ENCODE measurements around the gene CBL. TPM values are rescaled to one million over a fixed set of nuclear protein-coding genes. Genes with fewer than 3 reads are reported as not detected.

Gene CBL
- 21.6 TPM for total RNA-seq

DNA sequence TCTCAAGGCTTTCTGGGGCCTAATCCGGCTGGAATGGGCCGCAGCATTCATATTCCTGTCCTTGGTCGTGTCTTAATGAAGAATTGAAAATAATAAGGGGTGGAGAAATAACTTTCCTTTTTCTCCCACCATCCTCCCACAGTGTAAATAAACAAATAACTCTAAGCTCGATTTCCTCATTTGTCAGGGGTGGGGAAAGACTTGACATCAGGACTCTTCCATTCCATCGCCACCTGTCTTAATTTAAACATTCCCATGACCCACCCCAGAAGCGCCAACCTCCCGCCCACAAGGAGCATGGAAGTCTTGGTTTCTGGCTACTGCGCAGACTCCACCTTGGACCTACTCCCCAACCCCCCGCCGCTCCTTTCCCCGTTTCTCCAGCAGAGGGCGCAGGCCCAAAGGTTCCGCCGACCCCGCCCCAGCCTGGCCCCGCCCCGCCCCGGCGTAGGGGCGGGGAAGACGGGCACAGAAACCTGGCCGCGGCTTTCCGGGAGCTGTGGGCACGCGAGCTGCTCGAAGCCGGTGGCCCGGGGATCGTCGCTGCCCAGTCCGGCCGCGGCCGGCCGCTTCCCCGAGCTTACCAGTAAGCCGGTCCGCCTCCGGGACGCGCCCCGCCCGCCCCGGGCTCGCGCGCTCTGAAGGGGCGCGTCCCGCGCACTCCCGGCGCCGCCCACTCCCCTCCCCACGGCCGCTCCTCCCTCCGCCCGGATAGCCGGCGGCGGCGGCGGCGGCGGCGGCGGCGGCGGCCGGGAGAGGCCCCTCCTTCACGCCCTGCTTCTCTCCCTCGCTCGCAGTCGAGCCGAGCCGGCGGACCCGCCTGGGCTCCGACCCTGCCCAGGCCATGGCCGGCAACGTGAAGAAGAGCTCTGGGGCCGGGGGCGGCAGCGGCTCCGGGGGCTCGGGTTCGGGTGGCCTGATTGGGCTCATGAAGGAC lies at the start of gene CBL:
TSS of gene CBL (plus strand) at position 766 of the 937 bp plus-strand sequence. CDS start at position 845, 79 bp downstream.
- no peaks in the 10 kb centered on the region for H3K9me3 ChIP-seq
- H3K4me1 ChIP-seq, result peaks cover 0 to 14% of the 10 kb centered on the region in 2 donors
- DNase-seq (ENCODE audit: low spot score in 2 of 2), result peak; percentile 63 to 97
- no peaks in the 10 kb centered on the region for H3K36me3 ChIP-seq
- intact Hi-C loops (cut with DNase I), result loop anchor here (1.0 to 5.0 kb wide), 6 partner anchors 37 to 132 kb away; partner anchors contain the start of genes C2CD2L and NLRX1
- H3K27me3 ChIP-seq, result no peaks in the 10 kb centered on the region
- H3K27ac ChIP-seq, result peak within 1 kb of the TSS; percentile 92 to 96
- H3K4me3 ChIP-seq, result peak within 1 kb of the TSS; percentile 70
- TF ChIP-seq, protein P1, sequence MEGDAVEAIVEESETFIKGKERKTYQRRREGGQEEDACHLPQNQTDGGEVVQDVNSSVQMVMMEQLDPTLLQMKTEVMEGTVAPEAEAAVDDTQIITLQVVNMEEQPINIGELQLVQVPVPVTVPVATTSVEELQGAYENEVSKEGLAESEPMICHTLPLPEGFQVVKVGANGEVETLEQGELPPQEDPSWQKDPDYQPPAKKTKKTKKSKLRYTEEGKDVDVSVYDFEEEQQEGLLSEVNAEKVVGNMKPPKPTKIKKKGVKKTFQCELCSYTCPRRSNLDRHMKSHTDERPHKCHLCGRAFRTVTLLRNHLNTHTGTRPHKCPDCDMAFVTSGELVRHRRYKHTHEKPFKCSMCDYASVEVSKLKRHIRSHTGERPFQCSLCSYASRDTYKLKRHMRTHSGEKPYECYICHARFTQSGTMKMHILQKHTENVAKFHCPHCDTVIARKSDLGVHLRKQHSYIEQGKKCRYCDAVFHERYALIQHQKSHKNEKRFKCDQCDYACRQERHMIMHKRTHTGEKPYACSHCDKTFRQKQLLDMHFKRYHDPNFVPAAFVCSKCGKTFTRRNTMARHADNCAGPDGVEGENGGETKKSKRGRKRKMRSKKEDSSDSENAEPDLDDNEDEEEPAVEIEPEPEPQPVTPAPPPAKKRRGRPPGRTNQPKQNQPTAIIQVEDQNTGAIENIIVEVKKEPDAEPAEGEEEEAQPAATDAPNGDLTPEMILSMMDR (IDR thresholded peaks at IDR 0.05), result peak; percentile 78 to 98 (median 96)

DNA sequence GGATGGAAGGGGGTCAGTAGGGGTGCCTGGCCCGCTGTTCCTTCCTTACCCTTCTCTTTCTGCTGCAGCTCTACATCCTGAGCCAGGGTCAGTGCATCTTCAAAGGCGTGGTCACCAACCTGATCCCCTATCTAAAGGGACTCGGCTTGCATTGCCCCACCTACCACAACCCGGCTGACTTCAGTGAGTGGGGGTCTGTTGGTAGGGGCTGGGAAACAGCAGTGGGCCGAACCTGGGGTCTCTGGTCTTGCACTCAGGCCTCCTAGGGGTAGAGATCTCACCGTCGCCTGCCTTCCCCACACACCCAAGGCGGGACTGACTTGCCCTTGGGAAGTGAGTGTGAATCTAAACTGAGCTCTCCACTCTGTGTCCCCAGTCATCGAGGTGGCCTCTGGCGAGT lies 49.6 kb upstream of the CBL start:
- Histone ChIP-seq H3K4me1 (no peaks in the 10 kb centered on the region), H3K36me3 (no peaks in the 10 kb centered on the region), H3K27me3 (no peaks in the 10 kb centered on the region), H3K9me3 (no peaks in the 10 kb centered on the region), H3K27ac (no peak overlapping the region), H3K4me3 (no peak overlapping the region)
- intact Hi-C loops (cut with DNase I), result no loop called here
- TF ChIP-seq, protein P1 (IDR thresholded peaks at IDR 0.05), result no peak
- no peak for DNase-seq (ENCODE audit: low spot score in 2 of 2)

DNA sequence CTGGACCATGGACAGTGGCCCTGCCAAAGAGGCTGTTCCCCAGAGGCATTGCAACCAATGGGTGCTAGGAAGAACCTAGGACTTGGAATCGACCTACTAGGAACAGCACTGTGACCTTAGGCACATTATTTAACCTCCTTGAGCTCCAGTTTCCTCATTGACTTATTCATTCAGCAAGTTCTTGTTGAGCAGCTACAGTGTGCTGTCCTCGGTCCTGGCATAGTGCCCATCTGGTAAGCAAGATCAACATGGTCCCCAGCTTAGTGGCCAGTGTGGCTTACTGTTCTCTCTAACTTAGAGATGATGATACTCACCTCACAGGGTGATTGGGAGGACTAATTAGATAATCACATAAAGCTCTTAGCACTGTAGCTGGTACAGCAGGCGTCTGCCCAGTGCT lies 49.1 kb upstream of the CBL start:
- H3K9me3 ChIP-seq, result no peaks in the 10 kb centered on the region
- H3K4me1 ChIP-seq, result no peaks in the 10 kb centered on the region
- intact Hi-C loops (cut with DNase I), result no loop called here
- TF ChIP-seq, protein P1 (IDR thresholded peaks at IDR 0.05), result no peak
- no peaks in the 10 kb centered on the region for H3K27me3 ChIP-seq
- H3K4me3 ChIP-seq, result no peak overlapping the region
- no peak overlapping the region for H3K27ac ChIP-seq
- no peaks in the 10 kb centered on the region for H3K36me3 ChIP-seq
- no peak for DNase-seq (ENCODE audit: low spot score in 2 of 2)

DNA sequence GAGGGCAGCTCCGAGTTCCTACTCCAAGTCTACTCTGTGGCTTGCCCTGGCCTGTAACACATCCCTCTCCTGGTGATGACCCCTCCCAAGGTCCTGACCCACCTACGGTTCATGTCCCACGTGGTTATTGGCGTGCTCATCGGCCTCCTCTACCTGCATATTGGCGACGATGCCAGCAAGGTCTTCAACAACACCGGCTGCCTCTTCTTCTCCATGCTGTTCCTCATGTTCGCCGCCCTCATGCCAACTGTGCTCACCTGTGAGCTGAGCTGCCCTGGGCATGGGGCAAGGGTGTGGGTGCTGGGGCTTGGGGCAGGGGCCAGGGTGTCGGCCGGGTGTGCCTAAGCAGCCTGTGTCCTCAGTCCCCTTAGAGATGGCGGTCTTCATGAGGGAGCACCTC lies 47.7 kb upstream of the CBL start:
- intact Hi-C loops (cut with DNase I), result no loop called here
- Histone ChIP-seq H3K27me3 (no peaks in the 10 kb centered on the region), H3K36me3 (no peaks in the 10 kb centered on the region), H3K27ac (no peak overlapping the region), H3K9me3 (no peaks in the 10 kb centered on the region), H3K4me1 (no peaks in the 10 kb centered on the region), H3K4me3 (no peak overlapping the region)
- no peak for DNase-seq (ENCODE audit: low spot score in 2 of 2)
- TF ChIP-seq, protein P1 (IDR thresholded peaks at IDR 0.05), result no peak

DNA sequence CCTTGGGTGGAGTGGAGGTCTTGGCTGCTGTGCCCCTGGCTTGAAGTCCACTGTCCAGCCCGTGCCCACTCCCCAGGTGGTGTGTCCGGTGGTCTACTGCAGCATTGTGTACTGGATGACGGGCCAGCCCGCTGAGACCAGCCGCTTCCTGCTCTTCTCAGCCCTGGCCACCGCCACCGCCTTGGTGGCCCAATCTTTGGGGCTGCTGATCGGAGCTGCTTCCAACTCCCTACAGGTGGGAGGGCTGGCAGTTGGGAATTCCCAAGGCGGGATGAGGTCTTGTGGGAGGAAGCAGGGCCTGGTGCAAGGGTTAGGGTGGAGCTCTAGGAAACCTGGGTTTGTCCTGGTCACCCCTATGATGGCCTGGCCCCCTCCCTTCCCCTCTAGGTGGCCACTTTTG lies 46.0 kb upstream of the CBL start:
- H3K36me3 ChIP-seq, result no peaks in the 10 kb centered on the region
- no peak for DNase-seq (ENCODE audit: low spot score in 2 of 2)
- no peaks in the 10 kb centered on the region for H3K27me3 ChIP-seq
- TF ChIP-seq, protein P1 (IDR thresholded peaks at IDR 0.05), result no peak
- no peaks in the 10 kb centered on the region for H3K9me3 ChIP-seq
- no peaks in the 10 kb centered on the region for H3K4me1 ChIP-seq
- H3K27ac ChIP-seq, result no peak overlapping the region
- H3K4me3 ChIP-seq, result no peak overlapping the region
- intact Hi-C loops (cut with DNase I), result no loop called here

Data from ascending aorta (tissue), 2 donors.